Urothelium cell line (cell line): ENCODE data around the gene EPHB3.

Experiments used
- DNase-seq: peaks from one replicate; pipeline ENCODE4 v3.0.0; 2011; ENCODE audit warnings: low spot score, mixed read lengths
- FAIRE-seq: peaks from 2 replicates; lab custom pipeline; 2011; peaks lifted over from hg19 to GRCh38; lab: Jason Lieb, UNC

Gene EPHB3

GRCh38 chr3:184563941-184564684, 2.5 kb downstream of the EPHB3 start:
- no peak for FAIRE-seq
- no peak for DNase-seq

GRCh38 chr3:184564685-184565385, 3.2 kb downstream of the EPHB3 start:
- DNase-seq (no peak), FAIRE-seq (peak; percentile 32)

- DNase-seq (peak; percentile 78), FAIRE-seq (peak; percentile 95)
Measured at GRCh38 chr3:184565421-184566211, 4.0 kb downstream of the EPHB3 start.

GRCh38 chr3:184566441-184567414, 5.1 kb downstream of the EPHB3 start:
- no peak for FAIRE-seq
- DNase-seq = no peak

- FAIRE-seq = peak; percentile 72
- no peak for DNase-seq
Measured at GRCh38 chr3:184567946-184568559, 6.5 kb downstream of the EPHB3 start.

GRCh38 chr3:184568560-184568923, 7.0 kb downstream of the EPHB3 start:
- FAIRE-seq (no peak), DNase-seq (no peak)

GRCh38 chr3:184568924-184569829, 7.6 kb downstream of the EPHB3 start:
- DNase-seq (peak; percentile 77), FAIRE-seq (peak; percentile 62)

GRCh38 chr3:184570035-184570434, 8.4 kb downstream of the EPHB3 start:
- FAIRE-seq (no peak), DNase-seq (no peak)

- FAIRE-seq (no peak), DNase-seq (no peak)
Measured at GRCh38 chr3:184570489-184570888, 8.9 kb downstream of the EPHB3 start.

GRCh38 chr3:184571750-184572377, 10.3 kb downstream of the EPHB3 start:
- DNase-seq = no peak
- FAIRE-seq = no peak

- no peak for FAIRE-seq
- no peak for DNase-seq
Measured at GRCh38 chr3:184572633-184573270, 11.2 kb downstream of the EPHB3 start.

- DNase-seq = no peak
- FAIRE-seq = no peak
Measured at GRCh38 chr3:184574515-184575417, 13.2 kb downstream of the EPHB3 start.

- FAIRE-seq (no peak), DNase-seq (no peak)
Measured at GRCh38 chr3:184575701-184576100, 14.1 kb downstream of the EPHB3 start.

GRCh38 chr3:184576457-184577240, 15.1 kb downstream of the EPHB3 start:
- DNase-seq (no peak), FAIRE-seq (no peak)

- FAIRE-seq (no peak), DNase-seq (no peak)
Measured at GRCh38 chr3:184577546-184577945, 16.0 kb downstream of the EPHB3 start.

- no peak for FAIRE-seq
- DNase-seq = no peak
Measured at GRCh38 chr3:184578218-184578617, 16.6 kb downstream of the EPHB3 start.
